Spleen (tissue), 7 donors: Measurements from ENCODE around the gene AUP1.

Source experiments
- CTCF ChIP-seq, 11 experiments: fragments of 200-600 bp in 7 of 11; fragments of 450-650 bp in 4 of 11; sonication (generic) in 4 of 11; IDR thresholded peaks in 8 of 11; conservative IDR thresholded peaks in 3 of 11; 1 replicate in 7 of 11; 2 replicates in 4 of 11; pipeline versions ENCODE4 v1.4.0 to v1.8.0; 2016 to 2021; ENCODE audit warnings: antibody characterized with exemption in 11 of 11, inconsistent platforms in 4 of 11, mild to moderate bottlenecking in 1 of 11
- POLR2A ChIP-seq, 3 donors: fragments of 450-650 bp; IDR thresholded peaks; one replicate each; pipeline ENCODE4 v1.5.1; 2017; ENCODE audit warnings: antibody characterized with exemption in 3 of 3, mild to moderate bottlenecking in 1 of 3
- POLR2AphosphoS5 ChIP-seq, 3 donors: sonication (generic); formaldehyde crosslinking; IDR thresholded peaks; one replicate each; pipeline ENCODE4 v1.5.1; 2017; ENCODE audit warnings: antibody characterized with exemption in 3 of 3
- donor health status: DM: no; HTN: no; CAD: no; lungs with moderate emphysema.
- donor health status: DM: no; HTN: no; CAD: no.
- donor health status: DM: no; HTN: no; CAD: no.

GRCh38 chr2:74496997-74497776 lies 32.3 kb downstream of the AUP1 start:
- no peak for TF ChIP-seq CTCF (IDR thresholded peaks at IDR 0.05 in 8 of 11, conservative IDR thresholded peaks at IDR 0.05 in 3 of 11)
- no peak for TF ChIP-seq POLR2A (IDR thresholded peaks at IDR 0.05)
- TF ChIP-seq POLR2AphosphoS5 (IDR thresholded peaks at IDR 0.05), result peak in 1 of 3 donors; percentile 25
